AG09309 (cell line): ENCODE results near the gene COG4.

Experiments used
- DNase-seq: peaks from one replicate; pipeline ENCODE4 v3.0.0-alpha.2; 2010; ENCODE audit warnings: low read depth
- H3K4me3 ChIP-seq: 2 replicates; pipeline ENCODE4 v1.5.1; 2011; ENCODE audit warnings: mild to moderate bottlenecking, low read depth, low read length, moderate library complexity; ENCODE audit not compliant: control insufficient read depth
- TF ChIP-seq, protein P1 (sequence below): IDR thresholded peaks from 2 replicates; pipeline ENCODE4 v1.5.1; 2011; ENCODE audit warnings: mild to moderate bottlenecking, low read depth, low read length, inconsistent platforms; ENCODE audit not compliant: insufficient read depth, control insufficient read depth; ENCODE audit errors: missing control alignments

The COG4 gene

DNA sequence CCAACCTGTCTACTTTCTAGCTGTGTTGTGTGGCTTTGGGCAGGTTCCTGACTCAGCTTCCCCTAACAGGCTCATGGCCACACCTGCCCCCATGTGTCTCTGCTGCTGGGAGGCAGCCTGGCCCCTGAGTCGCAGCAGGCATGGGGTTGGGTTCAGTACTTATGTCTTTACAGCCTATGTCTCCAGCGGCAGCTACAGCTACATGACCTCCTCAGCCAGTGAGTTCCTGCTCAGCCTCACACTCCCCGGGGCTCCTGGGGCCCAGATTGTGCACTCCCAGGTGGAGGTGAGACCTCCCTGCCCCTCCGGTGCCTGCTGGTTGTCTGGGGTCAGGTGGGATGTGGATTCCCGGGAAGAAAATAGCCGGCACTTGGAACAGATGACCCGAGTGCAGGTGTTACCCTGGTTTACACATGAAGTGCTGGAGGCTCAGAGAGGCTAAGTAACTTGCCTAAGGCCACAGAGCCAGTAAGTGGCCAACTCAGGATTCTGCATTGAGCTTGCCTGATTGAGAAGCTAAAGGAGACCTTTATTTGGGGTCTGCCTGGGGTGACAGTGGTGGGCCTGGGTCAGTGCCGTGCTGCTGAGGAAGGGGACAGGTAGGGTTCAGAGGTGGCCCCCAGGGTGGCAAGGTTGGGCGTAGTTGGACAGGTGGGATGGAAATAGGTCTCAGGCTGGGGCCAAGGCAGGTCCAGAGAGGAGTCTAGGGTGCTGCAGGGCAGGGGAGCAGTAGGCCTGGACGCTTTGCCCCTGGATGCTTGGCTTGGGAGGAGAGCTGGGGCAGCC is 53.0 kb downstream of the COG4 start:
- TF ChIP-seq, protein P1, sequence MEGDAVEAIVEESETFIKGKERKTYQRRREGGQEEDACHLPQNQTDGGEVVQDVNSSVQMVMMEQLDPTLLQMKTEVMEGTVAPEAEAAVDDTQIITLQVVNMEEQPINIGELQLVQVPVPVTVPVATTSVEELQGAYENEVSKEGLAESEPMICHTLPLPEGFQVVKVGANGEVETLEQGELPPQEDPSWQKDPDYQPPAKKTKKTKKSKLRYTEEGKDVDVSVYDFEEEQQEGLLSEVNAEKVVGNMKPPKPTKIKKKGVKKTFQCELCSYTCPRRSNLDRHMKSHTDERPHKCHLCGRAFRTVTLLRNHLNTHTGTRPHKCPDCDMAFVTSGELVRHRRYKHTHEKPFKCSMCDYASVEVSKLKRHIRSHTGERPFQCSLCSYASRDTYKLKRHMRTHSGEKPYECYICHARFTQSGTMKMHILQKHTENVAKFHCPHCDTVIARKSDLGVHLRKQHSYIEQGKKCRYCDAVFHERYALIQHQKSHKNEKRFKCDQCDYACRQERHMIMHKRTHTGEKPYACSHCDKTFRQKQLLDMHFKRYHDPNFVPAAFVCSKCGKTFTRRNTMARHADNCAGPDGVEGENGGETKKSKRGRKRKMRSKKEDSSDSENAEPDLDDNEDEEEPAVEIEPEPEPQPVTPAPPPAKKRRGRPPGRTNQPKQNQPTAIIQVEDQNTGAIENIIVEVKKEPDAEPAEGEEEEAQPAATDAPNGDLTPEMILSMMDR: no peak
- H3K4me3 ChIP-seq: no peak overlapping the region
- DNase-seq: no peak

GRCh38 chr16:70468776-70469525 is 54.4 kb downstream of the COG4 start:
- no peak overlapping the region for H3K4me3 ChIP-seq
- DNase-seq: no peak
- TF ChIP-seq, protein P1: no peak

- H3K4me3 ChIP-seq: no peak overlapping the region
- no peak for DNase-seq
- TF ChIP-seq, protein P1: no peak
Observed at GRCh38 chr16:70467608-70468007, 55.7 kb downstream of the COG4 start.

DNA sequence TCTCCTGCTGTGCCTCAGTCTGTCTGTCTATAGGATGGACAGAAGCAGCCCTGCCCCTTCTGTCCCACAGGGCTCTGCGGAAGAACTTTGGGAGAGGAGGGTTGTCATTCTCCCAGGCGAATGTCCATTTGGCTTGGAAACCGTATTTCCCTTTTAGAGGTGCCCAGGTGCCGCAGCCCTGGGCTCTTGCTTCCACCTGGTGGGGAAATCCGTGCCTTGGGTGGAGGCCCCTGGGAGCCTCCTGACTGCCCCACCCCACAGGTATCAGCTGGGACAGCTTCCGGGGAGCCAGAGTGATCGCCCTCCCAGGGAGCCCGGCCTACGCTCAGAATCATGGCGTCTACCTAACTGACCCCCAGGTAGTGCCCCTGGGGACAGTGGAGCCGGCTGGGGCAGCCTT is 56.2 kb downstream of the COG4 start:
- no peak overlapping the region for H3K4me3 ChIP-seq
- no peak for DNase-seq
- TF ChIP-seq, protein P1: no peak

DNA sequence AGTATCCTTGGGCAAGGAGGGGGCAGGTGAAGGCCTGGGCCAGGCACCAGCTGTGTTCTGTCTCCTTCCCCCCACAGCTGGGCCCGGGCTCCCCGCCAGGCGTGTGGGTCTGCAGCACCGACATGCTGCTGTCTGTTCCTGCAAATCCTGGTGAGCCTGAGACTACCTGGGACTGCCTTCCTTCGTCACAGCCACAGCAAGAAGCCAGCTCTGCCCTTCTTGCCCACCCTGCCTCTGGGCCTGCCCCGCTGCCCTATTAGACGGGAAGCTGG is 56.6 kb downstream of the COG4 start:
- DNase-seq: no peak

GRCh38 chr16:70465999-70466804 is 57.2 kb downstream of the COG4 start:
- H3K4me3 ChIP-seq: no peak overlapping the region
- TF ChIP-seq, protein P1: no peak
- DNase-seq: no peak

More for the DNA sequence above, 56.6 kb downstream of the COG4 start:
- TF ChIP-seq, protein P1: no peak
- H3K4me3 ChIP-seq: no peak overlapping the region
